GM04503 (cell line): ENCODE data around the gene SART3.
"Not testable (repeated sequence)": the region's sequence is repeated elsewhere in the genome, so short reads cannot be mapped to it uniquely, and the experiment has no call there.

Experiments used
- DNase-seq: peaks from one replicate; pipeline ENCODE4 v3.0.0-alpha.2; 2012; ENCODE audit warnings: low read depth

Gene SART3

GRCh38 chr12:108597559-108598471 lies 36.8 kb upstream of the SART3 start, which contains the start of gene TMEM119:
Gene TMEM119 (minus strand): TSS chr12:108598084. CDS start chr12:108592383, 5,701 bp downstream.
- DNase-seq = no peak

GRCh38 chr12:108596854-108597558 lies 36.0 kb upstream of the SART3 start:
- no peak for DNase-seq

- DNase-seq = no peak
Observed at GRCh38 chr12:108595711-108596647, 35.0 kb upstream of the SART3 start.

- no peak for DNase-seq
Observed at GRCh38 chr12:108594960-108595710, 34.2 kb upstream of the SART3 start.

GRCh38 chr12:108594323-108594903 lies 33.4 kb upstream of the SART3 start:
- DNase-seq = no peak

GRCh38 chr12:108592033-108592909 lies 31.3 kb upstream of the SART3 start:
- no peak for DNase-seq

GRCh38 chr12:108591267-108591980 lies 30.5 kb upstream of the SART3 start:
- DNase-seq = no peak

GRCh38 chr12:108590463-108590862 lies 29.5 kb upstream of the SART3 start:
- not testable (repeated sequence) for DNase-seq

- DNase-seq = no peak
Observed at GRCh38 chr12:108589840-108590229, 28.9 kb upstream of the SART3 start.

- DNase-seq = no peak
Observed at GRCh38 chr12:108589028-108589839, 28.3 kb upstream of the SART3 start.

GRCh38 chr12:108587826-108588225 lies 26.9 kb upstream of the SART3 start:
- no peak for DNase-seq

GRCh38 chr12:108586306-108586705 lies 25.3 kb upstream of the SART3 start:
- DNase-seq = no peak

- DNase-seq = no peak
Observed at GRCh38 chr12:108585864-108586263, 24.9 kb upstream of the SART3 start.

GRCh38 chr12:108584456-108585065 lies 23.6 kb upstream of the SART3 start:
- DNase-seq = no peak

GRCh38 chr12:108583991-108584390 lies 23.0 kb upstream of the SART3 start:
- DNase-seq = no peak

GRCh38 chr12:108582978-108583770 lies 22.2 kb upstream of the SART3 start:
- DNase-seq = no peak

- DNase-seq = no peak
Observed at GRCh38 chr12:108582509-108582908, 21.5 kb upstream of the SART3 start.
